ENCODE results near the gene GRAP2.

Gene GRAP2

DNA sequence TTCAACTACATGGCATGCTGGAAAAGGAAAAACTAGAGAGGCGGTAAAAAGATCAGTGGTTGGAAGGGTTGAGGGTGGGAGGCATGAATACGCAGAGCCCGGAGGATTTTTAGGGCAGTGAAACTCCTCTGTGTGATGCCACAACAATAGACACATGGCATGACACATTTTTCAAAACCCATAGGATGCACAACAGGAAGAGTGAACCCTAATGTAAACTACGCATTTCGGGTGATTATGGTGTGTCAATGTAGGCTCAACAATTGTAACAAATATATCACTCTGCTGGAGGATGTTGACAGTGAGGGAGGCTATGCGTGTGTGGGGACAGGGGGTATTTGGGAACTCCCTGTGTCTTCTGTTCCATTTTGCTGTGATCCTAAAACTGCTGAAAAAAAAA lies 78.2 kb downstream of the GRAP2 start:
- H3K9ac ChIP-seq (ENCODE audit: low read depth, low read length) = no peak overlapping the region
- no peaks in the 10 kb centered on the region for H3K4me1 ChIP-seq (ENCODE audit: insufficient read depth, low read length)
- H3K27ac ChIP-seq (ENCODE audit: low read depth, low read length) = no peak overlapping the region
- WGBS = 74% methylated on average over 5 of the region's 6 CpGs
- H3K9me3 ChIP-seq (ENCODE audit: insufficient read depth, low read depth, low read length) = no peaks in the 10 kb centered on the region
- H3K27me3 ChIP-seq (ENCODE audit: insufficient read depth, low read length) = no peaks in the 10 kb centered on the region; the same call in 1 of the 2 replicates
- H3K4me3 ChIP-seq (ENCODE audit: low read length) = no peak overlapping the region
- H3K36me3 ChIP-seq (ENCODE audit: insufficient read depth, low read length) = no peaks in the 10 kb centered on the region

GRCh38 chr22:39979458-39979857 lies 78.6 kb downstream of the GRAP2 start:
- no peaks in the 10 kb centered on the region for H3K4me1 ChIP-seq (ENCODE audit: insufficient read depth, low read length)
- H3K27me3 ChIP-seq (ENCODE audit: insufficient read depth, low read length) = no peaks in the 10 kb centered on the region; the same call in 1 of the 2 replicates
- no peaks in the 10 kb centered on the region for H3K9me3 ChIP-seq (ENCODE audit: insufficient read depth, low read depth, low read length)
- H3K27ac ChIP-seq (ENCODE audit: low read depth, low read length) = no peak overlapping the region
- H3K4me3 ChIP-seq (ENCODE audit: low read length) = no peak overlapping the region
- no peaks in the 10 kb centered on the region for H3K36me3 ChIP-seq (ENCODE audit: insufficient read depth, low read length)
- 94% methylated on average over 5 of the region's 5 CpGs for WGBS
- H3K9ac ChIP-seq (ENCODE audit: low read depth, low read length) = no peak overlapping the region

DNA sequence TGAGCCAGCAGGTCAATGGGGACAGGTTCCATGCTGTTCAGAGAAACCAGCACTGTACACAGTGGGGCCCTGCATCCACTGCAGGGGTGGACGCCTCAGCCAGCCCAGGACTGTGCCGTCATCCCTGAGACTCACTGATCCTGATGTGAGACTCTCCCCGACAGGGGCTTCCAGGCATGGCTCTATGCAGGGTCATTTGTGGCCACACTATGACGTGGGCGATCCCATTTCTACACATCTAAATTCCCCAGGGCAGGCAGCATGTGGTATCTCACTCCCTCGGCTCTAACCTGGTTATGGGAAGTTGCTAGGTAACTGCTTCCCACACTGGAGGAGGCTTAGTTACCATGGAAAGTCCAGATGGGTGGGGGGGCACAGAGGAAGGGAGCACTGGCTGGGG lies 79.7 kb downstream of the GRAP2 start:
- no peaks in the 10 kb centered on the region for H3K4me1 ChIP-seq (ENCODE audit: insufficient read depth, low read length)
- H3K27ac ChIP-seq (ENCODE audit: low read depth, low read length) = no peak overlapping the region
- no peaks in the 10 kb centered on the region for H3K9me3 ChIP-seq (ENCODE audit: insufficient read depth, low read depth, low read length)
- WGBS = 91% methylated on average over 6 of the region's 6 CpGs
- H3K36me3 ChIP-seq (ENCODE audit: insufficient read depth, low read length) = no peaks in the 10 kb centered on the region
- peaks cover 4% of the 10 kb centered on the region for H3K27me3 ChIP-seq (ENCODE audit: insufficient read depth, low read length)
- no peak overlapping the region for H3K4me3 ChIP-seq (ENCODE audit: low read length)
- H3K9ac ChIP-seq (ENCODE audit: low read depth, low read length) = no peak overlapping the region

DNA sequence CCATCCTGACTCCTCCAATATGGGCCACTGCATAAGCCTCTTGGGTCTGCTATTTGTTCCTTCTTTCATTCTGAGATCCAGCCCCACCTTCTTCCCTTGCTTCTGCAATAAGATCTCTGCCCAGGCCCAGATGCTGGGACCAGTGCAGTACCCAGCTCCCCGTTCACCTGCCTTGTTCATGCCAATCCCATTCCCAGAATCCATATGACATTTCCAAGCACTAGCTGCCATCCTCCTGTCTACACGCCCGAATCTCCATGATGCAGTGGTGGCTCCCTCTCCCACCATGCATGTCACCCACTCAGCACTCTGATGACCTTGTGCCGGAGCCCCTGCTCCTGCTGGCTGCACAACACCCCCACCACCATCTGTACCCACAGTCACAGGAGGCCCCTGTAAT lies 82.5 kb downstream of the GRAP2 start:
- no peaks in the 10 kb centered on the region for H3K36me3 ChIP-seq (ENCODE audit: insufficient read depth, low read length)
- no peak overlapping the region for H3K27ac ChIP-seq (ENCODE audit: low read depth, low read length)
- H3K4me1 ChIP-seq (ENCODE audit: insufficient read depth, low read length) = no peaks in the 10 kb centered on the region
- no peak overlapping the region for H3K4me3 ChIP-seq (ENCODE audit: low read length)
- peaks cover 10% of the 10 kb centered on the region; the same call in 1 of the 2 replicates for H3K27me3 ChIP-seq (ENCODE audit: insufficient read depth, low read length)
- WGBS = 88% methylated on average over 4 of the region's 4 CpGs
- H3K9me3 ChIP-seq (ENCODE audit: insufficient read depth, low read depth, low read length) = no peaks in the 10 kb centered on the region
- H3K9ac ChIP-seq (ENCODE audit: low read depth, low read length) = no peak overlapping the region

DNA sequence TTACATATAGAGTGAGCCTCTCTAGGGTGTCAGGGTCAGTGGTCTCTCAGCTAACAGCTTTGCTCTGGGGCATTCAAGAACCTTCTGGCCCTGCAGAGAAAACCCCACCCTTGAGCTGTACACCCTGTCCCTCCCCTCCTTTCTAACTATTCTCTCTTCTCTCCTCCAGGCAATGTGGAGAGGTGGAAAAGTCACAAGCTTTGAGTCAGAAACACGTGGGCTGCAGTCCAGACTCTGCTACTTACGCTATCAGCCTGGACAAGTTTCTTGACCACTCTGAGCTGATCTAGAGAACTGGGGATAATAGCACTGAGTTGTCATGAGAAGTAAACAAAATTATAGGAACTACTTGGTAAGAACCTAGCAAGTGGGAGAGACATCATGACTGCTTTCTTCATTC lies 83.1 kb downstream of the GRAP2 start:
- Histone ChIP-seq H3K27ac (ENCODE audit: low read depth, low read length) (no peak overlapping the region), H3K4me3 (ENCODE audit: low read length) (no peak overlapping the region), H3K9ac (ENCODE audit: low read depth, low read length) (no peak overlapping the region), H3K4me1 (ENCODE audit: insufficient read depth, low read length) (no peaks in the 10 kb centered on the region), H3K36me3 (ENCODE audit: insufficient read depth, low read length) (no peaks in the 10 kb centered on the region), H3K27me3 (ENCODE audit: insufficient read depth, low read length) (peaks cover 16% of the 10 kb centered on the region), H3K9me3 (ENCODE audit: insufficient read depth, low read depth, low read length) (no peaks in the 10 kb centered on the region)
- WGBS = 95% methylated on average over 2 of the region's 2 CpGs

DNA sequence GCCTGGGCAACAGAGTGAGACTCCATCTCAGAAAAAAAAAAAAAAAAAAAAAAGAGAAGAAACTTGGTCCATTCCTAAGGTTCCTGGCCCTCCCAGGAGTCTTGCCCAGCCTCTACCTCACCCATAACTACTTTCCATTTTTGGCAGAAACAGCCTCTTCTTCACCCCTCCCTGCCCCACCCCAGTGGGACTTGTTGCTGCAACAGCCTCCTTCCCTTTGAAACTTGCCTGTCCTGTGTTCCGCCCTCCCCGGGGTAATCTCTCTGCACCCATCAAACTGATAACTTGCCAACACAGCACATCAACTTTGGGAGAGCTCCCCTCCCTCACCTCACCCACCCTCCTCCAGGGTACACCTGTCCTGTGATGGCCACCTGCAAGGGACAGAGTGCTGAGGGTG lies 83.9 kb downstream of the GRAP2 start:
- Histone ChIP-seq H3K27ac (ENCODE audit: low read depth, low read length) (no peak overlapping the region), H3K9ac (ENCODE audit: low read depth, low read length) (no peak overlapping the region), H3K4me1 (ENCODE audit: insufficient read depth, low read length) (no peaks in the 10 kb centered on the region), H3K9me3 (ENCODE audit: insufficient read depth, low read depth, low read length) (no peaks in the 10 kb centered on the region), H3K4me3 (ENCODE audit: low read length) (no peak overlapping the region), H3K27me3 (ENCODE audit: insufficient read depth, low read length) (peaks cover 23% of the 10 kb centered on the region), H3K36me3 (ENCODE audit: insufficient read depth, low read length) (no peaks in the 10 kb centered on the region)
- WGBS = 96% methylated on average over 2 of the region's 2 CpGs

GRCh38 chr22:39985383-39986035 lies 84.6 kb downstream of the GRAP2 start:
- H3K27me3 ChIP-seq (ENCODE audit: insufficient read depth, low read length) = peaks cover 25% of the 10 kb centered on the region
- WGBS = 88% methylated on average over 7 of the region's 7 CpGs
- no peak overlapping the region for H3K4me3 ChIP-seq (ENCODE audit: low read length)
- no peaks in the 10 kb centered on the region for H3K9me3 ChIP-seq (ENCODE audit: insufficient read depth, low read depth, low read length)
- no peaks in the 10 kb centered on the region for H3K36me3 ChIP-seq (ENCODE audit: insufficient read depth, low read length)
- no peak overlapping the region for H3K9ac ChIP-seq (ENCODE audit: low read depth, low read length)
- no peak overlapping the region for H3K27ac ChIP-seq (ENCODE audit: low read depth, low read length)
- no peaks in the 10 kb centered on the region for H3K4me1 ChIP-seq (ENCODE audit: insufficient read depth, low read length)

DNA sequence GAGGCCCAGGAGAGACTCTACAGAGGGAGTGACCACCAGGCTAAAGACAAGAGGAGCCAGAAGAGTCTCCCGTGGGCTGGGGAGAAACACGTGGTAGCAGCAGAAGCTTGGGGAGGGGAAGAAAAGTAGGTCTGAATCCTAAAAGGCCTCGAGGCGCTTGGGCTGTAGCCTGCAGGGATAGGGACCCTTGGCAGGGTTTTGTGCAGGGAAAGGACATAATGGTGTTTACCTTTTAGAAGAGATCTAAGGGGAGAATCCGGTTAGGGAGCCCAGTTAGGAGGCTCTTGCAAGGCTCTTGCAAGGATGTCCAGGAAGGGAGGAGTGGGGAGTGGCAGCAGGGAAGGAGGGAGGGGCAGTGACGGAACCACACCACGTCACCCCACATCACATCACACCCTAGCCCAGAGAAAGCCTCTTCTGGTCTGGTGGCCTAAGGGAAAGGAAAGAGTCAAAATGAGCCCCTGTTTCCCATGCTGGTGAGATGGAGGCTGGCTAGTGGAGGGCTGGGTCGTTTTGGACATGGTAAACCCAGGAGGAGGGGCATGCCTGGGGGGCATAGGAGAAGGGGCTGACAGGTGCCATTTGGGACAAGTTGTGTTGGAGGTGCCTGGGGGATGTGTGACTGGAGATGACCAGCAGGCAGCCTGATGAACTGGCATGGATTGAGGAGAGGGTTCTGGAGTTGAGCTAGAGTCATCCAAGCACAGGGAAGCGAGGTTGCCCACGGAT lies 87.7 kb downstream of the GRAP2 start:
- Histone ChIP-seq H3K27me3 (ENCODE audit: insufficient read depth, low read length) (peaks cover 55% of the 10 kb centered on the region), H3K4me1 (ENCODE audit: insufficient read depth, low read length) (no peaks in the 10 kb centered on the region), H3K9ac (ENCODE audit: low read depth, low read length) (no peak overlapping the region), H3K27ac (ENCODE audit: low read depth, low read length) (no peak overlapping the region), H3K36me3 (ENCODE audit: insufficient read depth, low read length) (no peaks in the 10 kb centered on the region), H3K9me3 (ENCODE audit: insufficient read depth, low read depth, low read length) (no peaks in the 10 kb centered on the region), H3K4me3 (ENCODE audit: low read length) (no peak overlapping the region)
- 72% methylated on average over 8 of the region's 10 CpGs for WGBS

DNA sequence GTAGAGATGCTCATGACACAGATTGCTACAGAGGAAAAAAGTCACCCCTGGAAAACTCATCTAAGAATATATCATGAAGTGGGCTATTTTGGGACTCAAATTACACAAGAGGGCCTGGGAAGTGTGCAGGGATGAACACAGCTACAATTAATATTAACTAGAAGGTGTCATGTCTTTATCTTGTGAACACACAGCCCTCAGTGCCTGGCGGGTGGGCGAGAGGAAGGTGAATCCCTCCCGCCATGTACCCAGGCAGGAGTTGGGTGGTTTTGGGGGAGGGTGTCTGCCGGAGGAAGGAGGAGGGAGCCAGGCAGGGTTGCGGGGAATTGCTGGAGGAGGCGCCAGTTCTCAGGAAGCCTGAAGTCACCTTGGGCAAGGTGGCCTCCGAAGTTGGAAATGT lies 88.7 kb downstream of the GRAP2 start:
- Histone ChIP-seq H3K36me3 (ENCODE audit: insufficient read depth, low read length) (no peaks in the 10 kb centered on the region), H3K4me3 (ENCODE audit: low read length) (no peak overlapping the region), H3K9me3 (ENCODE audit: insufficient read depth, low read depth, low read length) (no peaks in the 10 kb centered on the region), H3K4me1 (ENCODE audit: insufficient read depth, low read length) (no peaks in the 10 kb centered on the region), H3K9ac (ENCODE audit: low read depth, low read length) (no peak overlapping the region), H3K27ac (ENCODE audit: low read depth, low read length) (no peak overlapping the region), H3K27me3 (ENCODE audit: insufficient read depth, low read length) (peaks cover 66% of the 10 kb centered on the region)
- WGBS = 67% methylated on average over 7 of the region's 7 CpGs

GRCh38 chr22:39990686-39991085 lies 89.8 kb downstream of the GRAP2 start:
- 92% methylated on average over 2 of the region's 3 CpGs for WGBS
- Histone ChIP-seq H3K9me3 (ENCODE audit: insufficient read depth, low read depth, low read length) (no peaks in the 10 kb centered on the region), H3K4me1 (ENCODE audit: insufficient read depth, low read length) (peaks cover 5% of the 10 kb centered on the region; the same call in 1 of the 2 replicates), H3K27me3 (ENCODE audit: insufficient read depth, low read length) (peaks cover 71% of the 10 kb centered on the region), H3K9ac (ENCODE audit: low read depth, low read length) (no peak overlapping the region), H3K36me3 (ENCODE audit: insufficient read depth, low read length) (no peaks in the 10 kb centered on the region), H3K4me3 (ENCODE audit: low read length) (no peak overlapping the region), H3K27ac (ENCODE audit: low read depth, low read length) (no peak overlapping the region)

- 94% methylated on average over 8 of the region's 9 CpGs for WGBS
- H3K4me3 ChIP-seq (ENCODE audit: low read length) = no peak overlapping the region
- peaks cover 10% of the 10 kb centered on the region for H3K4me1 ChIP-seq (ENCODE audit: insufficient read depth, low read length)
- peaks cover 77% of the 10 kb centered on the region for H3K27me3 ChIP-seq (ENCODE audit: insufficient read depth, low read length)
- H3K9ac ChIP-seq (ENCODE audit: low read depth, low read length) = no peak overlapping the region
- H3K27ac ChIP-seq (ENCODE audit: low read depth, low read length) = no peak overlapping the region
- no peaks in the 10 kb centered on the region for H3K9me3 ChIP-seq (ENCODE audit: insufficient read depth, low read depth, low read length)
- no peaks in the 10 kb centered on the region for H3K36me3 ChIP-seq (ENCODE audit: insufficient read depth, low read length)
Observed at GRCh38 chr22:39991159-39991860, 90.4 kb downstream of the GRAP2 start.
